NCI-H2029 treated with DMSO at 0.1 percent for 48 hours (cell line): ENCODE data around the gene SSU72.
"Not testable (repeated sequence)": the region's sequence is repeated elsewhere in the genome, so short reads cannot be mapped to it uniquely, and the experiment has no call there.

Experiments
- DNase-seq: peaks from one replicate; lab custom pipeline; 2025; lab: John Stamatoyannopoulos, UW

The SSU72 gene

DNA sequence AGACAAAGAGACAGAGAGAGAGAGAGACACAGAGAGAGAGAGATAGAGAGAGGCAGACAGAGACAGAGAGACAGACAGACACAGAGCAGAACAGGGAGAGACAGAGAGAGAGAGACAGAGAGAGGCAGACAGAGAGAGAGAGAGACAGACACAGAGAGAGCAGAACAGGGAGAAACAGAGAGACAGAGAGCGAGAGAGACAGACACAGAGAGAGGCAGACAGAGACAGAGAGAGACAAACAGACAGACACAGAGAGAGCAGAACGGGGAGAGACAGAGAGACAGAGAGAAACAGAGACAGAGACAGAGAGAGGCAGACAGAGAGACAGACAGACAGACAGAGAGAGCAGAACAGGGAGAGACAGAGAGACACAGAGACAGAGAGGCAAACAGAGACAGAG, 20.7 kb upstream of the SSU72 start:
- not testable (repeated sequence) for DNase-seq

DNA sequence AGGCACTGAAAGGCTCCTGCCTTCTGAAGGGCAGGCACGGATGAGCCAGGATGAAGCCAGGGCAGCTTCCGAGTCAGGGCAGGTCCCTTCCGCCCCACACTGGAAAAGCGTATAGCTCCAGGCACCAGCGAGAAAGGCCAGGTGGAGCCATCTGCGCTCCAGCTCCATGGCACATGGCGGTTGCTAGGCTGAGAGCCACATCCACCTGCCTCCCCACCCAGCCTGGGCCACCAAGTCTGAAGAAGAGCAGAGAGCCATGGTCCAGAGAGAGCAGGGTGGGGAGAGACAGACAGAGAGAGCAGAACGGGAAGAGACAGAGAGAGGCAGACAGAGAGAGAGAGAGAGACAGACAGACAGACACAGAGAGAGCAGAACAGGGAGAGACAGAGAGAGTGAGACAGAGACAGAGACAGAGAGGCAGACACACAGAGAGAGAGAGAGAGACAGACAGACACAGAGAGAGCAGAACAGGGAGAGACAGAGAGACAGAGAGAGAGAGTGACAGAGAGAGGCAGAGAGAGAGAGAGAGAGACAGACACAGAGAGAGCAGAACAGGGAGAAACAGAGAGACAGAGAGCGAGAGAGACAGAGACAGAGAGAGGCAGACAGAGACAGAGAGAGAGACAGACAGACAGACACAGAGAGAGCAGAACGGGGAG, 20.1 kb upstream of the SSU72 start:
- no peak for DNase-seq

DNA sequence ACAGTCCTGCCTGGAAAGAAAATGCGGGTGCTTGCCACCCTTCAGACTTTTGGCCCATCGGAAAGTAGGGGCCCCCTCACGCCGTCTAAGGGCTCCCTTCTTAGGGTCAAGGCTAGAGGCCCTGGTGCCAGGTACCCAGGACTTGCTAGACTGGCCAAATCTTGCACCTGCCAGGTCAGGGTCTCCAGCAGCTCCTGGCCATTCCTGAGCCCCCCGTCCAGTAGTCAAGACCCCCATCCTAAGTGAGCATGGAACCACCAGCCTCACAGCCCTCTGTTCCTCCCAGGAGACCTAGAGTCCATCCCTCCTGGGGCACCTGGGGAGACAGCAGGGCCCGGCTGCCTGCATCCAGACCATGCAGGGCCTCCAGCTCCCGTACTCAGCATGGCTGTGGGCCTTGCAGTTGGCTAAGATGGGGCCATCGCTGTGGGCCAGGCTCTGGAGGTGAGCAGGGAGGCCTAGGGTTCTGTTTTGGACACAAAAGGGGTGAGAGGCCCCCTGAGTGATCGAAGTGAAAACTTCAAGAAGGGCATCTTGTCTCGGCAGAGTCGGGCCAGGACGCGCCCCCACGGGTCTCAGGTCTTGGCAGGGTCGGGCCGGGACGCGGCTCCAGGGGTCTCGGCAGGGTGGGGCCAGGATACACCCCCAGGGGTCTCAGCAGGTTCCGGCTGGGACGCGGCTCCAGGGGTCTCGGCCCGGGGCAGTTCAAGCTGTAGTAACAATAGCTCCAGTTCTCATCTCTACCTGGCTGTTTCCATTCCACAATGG, 19.4 kb upstream of the SSU72 start:
- no peak for DNase-seq

DNA sequence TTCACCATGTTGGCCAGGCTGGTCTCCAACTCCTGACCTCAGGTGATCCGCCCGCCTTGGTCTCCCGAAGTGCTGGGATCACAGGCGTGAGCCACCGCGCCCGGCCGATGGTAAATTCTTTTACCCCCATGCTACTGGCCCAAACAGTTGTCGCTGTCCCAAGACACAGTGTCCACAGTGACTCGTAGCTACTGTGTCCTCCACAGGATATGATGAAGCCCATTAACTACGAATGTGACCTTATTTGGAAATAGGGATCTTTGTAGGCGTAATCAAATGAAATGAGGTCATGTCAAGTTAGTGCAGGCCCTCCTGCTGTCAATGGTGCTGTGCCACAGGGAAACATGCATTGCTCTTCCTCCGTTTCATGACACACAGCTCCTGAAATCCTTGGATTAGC, 16.8 kb upstream of the SSU72 start:
- DNase-seq: no peak

DNA sequence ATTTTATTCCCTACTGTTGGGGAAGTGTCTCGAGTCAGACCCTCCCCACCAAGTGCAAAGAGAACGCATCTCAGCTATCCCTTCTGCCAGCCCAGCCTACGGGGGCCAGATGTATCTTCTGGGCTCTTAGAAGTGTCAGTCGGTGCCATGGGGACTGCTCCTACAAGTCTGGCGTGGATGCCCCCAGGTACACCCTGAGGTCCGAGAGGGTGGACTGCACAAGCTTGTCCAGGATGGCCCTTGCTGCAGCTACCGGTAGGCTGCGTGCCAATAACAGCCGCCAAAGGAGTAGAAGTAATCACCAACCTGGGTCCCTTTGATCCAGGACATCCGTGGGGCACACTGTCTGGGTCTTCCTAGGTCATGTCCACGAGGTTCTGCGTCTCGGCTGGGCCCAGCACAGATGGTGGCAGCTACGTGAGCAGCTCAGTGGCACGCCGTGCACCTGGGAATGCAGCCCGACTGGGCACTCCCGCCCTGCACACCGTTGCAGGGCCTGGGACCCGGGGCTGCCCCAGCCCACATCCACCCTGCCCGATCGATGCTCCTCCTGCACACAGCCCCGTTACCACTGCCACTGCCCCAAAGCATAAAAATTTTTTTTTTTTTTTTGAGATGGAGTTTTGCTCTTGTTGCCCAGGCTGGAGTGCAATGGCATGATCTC, 8.8 kb upstream of the SSU72 start:
- no peak for DNase-seq

DNA sequence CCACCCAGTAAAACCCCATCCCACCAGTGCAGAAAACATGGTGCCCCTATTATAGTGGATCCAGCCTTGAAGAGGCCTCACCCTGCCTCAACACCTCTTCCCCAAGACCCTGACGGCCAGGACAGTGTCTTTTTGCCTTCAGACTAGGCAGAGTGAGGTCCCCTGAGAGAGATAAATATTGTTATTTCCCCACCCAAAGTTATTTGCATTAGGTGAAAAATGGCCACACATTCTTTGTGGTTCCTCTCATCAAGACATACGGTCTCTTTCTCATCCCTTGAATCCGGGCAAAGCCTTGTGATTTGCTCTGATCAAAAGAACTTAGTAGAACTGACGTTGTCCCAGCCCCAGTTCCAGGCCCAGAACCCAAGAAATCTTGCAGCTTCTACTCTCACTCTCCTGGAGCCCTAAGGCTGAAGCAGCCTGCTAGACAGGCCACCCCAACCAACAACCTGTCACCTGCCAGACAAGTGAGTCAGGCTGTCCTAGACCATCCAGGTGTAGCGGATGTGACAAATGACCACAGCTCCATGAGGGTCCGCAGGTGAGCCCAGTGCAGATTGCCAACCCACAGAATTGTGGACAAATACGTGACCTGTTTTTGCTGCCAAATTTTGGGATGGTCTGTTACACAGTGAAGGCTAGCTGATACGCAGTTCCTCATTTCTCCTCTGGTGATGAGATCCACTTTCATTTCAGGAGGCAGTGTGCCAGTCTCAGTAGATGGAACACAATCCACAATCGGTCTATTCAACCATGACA, 8.1 kb upstream of the SSU72 start:
- DNase-seq: no peak

DNA sequence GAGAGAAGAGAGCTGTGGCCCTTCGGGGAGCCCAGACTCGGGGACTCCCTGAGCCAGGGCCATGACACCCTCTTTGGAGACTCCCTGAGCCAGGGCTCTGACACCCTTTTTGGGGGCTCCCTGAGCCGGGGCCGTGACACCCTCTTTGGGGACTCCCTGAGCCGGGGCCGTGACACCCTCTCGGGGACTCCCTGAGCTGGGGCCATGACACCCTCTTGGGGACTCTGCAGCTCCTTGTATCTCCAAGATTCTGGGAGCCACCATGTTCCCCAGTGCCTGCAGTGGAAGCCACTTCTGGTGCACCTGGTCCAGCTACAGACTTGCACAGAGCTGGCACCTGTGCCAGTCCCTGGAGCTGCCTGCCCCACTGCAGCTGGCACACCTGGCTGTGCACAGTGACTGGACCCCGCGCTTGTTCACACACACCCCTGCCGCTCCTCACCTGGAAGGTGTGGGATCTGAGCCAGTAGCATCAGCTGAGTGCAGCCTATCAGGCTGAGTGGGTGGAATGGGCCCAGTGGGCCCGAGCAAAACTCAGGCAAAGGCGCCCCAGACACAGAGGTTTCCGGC, 3.8 kb upstream of the SSU72 start:
- DNase-seq: no peak

DNA sequence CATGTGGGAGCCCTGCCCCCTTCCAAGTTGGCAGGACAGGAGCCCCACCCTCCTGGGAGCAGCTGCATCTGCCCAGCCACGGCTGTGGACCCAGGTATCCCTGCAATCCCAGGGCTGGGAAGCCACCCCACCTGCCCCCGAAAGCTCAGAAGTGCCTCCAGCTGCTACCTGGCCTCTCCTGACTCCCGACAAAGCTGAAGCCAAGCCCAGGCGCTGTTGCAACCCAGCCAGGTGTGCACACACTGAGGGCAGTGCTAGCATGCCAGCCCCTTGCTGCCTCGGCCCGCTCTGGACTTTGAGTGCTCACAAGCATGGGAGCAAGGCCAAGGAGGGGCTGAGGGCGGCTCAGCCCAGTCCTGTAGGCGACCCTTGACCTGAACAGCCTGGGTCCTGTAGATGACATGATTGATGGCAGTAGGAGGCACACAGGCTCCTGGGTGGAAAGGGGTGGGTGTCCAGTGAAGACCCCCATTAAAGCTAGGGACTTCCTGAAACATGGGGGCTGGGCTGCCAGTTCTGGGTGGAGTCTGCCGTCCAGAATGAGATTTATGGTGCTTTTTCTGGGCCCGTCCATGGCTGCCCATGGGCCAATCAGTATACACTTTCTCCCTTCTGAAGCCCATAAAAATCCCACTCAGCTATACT, 2.8 kb upstream of the SSU72 start:
- DNase-seq: no peak

DNA sequence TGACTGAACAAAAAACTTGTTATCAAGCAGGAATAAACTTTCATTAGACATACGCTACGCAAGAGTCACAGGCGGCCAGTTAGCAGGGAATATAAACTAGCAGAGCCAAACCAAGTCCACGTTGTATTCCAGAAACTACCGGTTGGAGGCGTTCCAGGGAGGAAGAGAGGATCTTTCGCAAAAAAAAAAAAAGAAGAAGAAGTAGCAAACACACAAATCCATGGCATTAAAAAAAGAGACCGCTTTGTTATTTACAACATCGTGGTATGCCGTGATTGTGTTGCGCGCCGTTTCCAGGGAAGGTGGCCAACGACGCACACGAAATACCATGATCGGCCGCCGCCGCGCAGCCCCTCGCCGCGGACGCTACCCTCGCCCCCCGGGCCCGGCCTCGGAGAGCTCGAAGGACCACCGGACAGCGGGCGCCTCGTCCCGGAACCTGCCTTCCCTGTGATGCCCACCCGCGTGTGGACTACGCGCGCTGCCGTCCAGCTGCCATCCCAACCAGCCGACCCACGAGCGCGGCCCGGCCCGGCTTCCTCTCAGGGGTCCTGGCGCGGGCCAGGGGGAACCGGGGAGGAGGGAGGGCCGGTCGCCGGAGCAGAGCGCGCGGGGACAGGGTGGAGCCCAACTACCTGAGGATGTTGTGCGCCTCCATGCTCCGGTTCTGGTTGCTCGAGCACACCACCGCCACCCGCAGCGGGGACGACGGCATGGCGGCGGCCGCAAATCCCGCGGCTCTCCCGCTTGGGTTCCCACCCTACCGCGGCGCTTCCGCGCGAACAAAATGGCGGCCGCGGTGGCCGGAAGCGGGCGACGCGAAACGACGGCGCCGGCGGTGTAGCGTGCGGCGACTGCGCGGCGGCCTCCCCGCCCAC, 581 bp downstream of the SSU72 start:
- no peak for DNase-seq

DNA sequence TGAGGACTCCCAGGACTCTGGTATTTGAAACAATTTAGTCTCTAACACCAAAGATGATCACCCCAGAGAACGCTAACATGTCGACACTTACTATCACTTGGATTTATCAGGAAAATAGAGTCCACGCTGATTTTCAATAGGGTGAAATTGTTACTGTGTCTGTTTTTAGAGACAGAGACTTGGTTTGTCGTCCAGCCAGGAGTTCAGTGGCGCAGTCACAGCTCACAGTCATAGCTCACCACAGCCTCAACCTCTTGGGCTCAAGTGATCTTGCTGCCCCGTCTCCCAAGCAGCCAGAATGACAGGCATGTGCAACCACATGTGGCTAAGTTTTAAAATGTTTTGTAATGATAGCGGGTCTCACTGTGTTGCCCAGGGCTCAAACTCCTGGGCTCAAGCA, 5.3 kb downstream of the SSU72 start:
- no peak for DNase-seq

DNA sequence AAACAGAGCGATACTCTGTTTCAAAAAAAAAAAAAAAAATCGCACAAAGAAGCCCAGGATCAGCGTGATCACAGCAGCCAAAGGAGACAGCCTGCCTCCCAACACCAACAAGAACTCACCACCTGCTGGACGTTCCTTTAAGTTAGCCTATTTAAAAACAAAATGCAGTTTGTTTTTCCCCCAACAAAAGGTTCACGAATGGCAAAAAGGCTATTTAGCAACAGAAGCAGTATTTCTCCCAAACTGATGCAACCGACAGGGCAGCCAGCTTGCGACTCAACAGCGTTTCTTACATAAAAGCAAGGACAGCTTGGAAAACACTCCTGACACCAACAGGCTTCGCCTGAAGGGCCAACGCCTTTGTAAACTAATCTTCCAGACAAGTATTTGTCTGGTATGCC, 6.8 kb downstream of the SSU72 start:
- DNase-seq: no peak

DNA sequence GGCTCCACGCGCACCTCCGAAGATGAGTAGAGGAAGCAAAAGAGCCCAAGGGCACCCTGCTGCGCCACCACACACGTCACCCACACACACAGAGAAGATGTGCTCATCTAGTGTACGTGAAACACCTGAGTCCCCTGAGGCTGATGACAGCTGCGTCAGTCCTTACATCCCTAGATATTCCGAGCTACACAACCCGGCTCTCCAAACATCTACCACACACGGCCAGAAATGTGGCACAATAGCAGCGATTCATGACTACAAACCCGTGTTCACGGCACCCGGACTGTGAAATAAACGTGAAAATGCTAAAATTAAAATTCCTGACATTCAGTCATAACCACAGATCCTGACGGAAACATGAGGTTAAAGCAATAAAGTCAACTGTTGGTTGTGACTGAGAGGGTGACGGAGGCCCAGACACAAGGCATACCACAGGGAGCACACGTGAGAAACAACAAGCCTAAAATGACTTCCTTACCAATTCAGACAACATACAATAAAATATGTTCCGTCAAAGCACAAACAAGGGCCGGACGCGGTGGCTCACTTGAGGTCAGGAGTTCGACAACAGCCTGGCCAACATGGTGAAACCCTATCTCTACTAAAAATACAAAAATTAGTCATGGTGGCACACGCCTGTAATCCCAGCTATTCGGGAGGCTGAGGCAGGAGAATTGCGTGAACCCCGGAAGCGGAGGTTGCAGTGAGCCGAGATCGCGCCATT, 7.3 kb downstream of the SSU72 start:
- DNase-seq: no peak

DNA sequence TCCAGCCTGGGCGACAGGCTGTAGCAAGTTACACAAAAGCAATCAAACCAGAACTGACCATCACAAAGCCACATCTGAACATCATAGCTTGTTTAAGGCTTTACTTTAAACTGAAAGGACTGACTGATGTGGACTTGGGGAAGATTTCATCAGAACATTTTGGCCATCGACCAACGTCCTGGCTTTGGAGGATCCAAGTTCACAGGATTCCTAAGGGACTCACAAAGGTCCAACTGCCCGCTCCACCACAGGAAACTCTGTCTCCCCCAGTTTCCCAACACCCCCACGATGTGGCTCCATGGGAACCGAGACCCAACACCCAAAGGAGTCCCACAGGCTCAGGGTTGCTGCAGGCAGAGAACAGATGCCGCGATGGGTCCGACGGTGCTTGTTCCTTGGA, 9.3 kb downstream of the SSU72 start:
- DNase-seq: no peak

DNA sequence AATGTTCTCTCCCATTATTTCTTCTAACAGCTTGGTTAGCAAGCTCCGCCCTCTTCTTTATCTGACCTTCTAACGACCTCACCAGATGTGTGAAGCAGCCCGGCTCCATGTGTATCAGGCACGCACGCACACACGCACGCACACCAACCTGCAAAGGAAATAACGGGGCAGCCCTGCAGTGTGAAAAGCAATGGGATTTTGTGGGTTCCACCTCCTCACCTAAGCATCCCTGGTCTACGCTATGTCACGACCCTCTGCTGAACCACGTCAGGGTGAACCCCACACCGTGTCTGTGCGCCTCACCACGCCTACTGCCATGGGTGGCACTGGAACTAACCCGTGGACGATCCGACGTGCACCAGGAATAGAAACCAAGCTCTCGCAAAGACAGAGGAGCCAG, 10.4 kb downstream of the SSU72 start:
- DNase-seq: no peak

DNA sequence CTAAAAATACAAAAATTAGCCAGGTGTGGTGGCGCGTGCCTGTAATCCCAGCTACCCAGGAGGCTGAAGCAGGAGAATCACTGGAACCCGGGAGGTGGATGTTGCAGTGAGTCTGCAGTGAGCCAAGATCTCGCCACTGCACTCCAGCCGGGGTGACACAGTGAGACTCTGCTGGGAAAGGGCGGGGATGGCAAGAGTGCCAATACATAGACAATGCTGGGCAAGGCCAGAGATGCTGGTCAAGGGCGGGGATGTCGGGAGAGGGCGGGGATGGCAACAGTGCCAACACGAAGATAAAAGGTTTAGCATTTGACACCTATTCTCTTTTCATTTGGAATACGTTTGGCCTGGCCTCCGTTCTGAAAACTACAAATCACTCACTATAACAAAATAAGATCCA, 11.0 kb downstream of the SSU72 start:
- no peak for DNase-seq

DNA sequence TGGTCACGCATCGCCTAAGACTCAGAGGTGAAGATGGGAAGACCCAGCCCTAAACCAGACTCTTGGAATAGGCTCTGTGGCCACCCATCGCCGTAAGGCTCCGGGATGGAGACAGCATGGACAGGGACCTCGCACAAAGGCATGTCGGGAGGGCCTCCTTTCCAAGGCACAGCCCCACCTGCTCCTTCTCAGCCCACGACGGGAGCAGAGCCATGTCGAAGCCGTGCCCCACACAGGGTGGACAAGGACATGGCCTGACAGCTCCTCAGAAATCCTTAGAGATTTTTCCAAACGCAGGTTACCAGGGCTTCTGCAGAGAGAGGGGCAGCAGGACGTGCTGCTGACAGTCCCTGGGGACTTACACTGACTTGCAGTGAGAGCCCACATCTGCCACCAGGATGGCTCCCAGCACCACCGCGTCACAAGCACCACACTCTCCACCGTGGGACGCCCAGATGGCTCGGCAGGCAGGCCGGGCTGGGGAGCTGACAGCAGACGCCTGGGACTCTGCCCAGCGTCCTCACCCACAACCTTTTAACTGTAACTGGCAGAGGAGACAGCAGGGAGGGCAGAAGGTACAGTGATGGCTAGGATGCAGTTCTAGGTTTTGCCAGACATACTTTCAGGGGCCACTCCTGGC, 12.0 kb downstream of the SSU72 start:
- DNase-seq: no peak

DNA sequence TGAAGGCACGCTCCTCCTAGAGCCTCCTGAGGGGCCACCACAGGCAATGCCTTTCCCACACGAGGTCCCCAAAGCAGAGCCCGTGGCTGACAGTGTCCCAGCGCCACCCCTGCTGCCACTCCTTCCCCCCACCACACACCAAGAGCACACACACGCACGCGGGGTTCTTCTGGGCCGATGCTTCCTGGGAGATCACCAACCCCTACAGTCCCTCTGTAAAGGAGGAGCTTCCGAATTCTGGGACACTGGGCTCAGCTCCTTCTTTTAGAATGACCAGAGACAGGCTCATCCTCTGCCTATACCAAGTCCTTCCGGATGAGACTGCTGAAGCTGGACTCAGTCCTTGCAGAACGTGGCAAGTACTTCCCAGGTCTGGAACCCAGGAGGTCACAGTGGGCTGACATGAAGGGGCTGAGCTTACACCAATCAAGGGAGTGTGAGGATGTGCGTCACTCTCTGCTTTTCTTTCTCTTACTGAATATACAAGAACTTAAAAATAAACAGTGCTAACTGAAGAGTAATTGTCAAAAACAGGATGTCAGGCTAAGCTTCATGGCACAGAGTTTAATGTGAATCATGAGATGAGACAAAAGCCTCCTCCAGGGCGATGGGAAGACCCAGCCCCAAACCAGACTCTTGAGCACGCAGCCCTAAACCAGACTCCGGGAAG, 12.7 kb downstream of the SSU72 start:
- DNase-seq: no peak

DNA sequence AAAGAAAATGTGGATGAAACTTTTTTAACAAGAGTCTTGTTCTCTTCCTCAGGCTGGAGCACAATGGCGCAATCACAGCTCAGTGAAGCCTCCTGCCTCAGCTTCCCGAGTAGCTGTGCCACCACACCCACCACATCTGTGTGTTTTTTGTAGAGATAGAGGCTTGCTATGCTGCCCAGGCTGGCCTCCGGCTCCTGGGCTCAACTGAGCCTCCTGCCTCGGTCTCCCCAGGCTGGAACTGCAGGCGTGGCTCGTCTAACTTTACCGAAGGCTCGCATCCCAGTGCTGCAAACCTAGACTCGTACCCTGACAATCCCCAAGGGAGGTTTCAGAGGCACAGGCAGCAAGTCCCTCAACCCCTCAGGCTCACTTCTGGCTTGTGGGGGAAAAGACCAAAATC, 14.5 kb downstream of the SSU72 start:
- DNase-seq: no peak

DNA sequence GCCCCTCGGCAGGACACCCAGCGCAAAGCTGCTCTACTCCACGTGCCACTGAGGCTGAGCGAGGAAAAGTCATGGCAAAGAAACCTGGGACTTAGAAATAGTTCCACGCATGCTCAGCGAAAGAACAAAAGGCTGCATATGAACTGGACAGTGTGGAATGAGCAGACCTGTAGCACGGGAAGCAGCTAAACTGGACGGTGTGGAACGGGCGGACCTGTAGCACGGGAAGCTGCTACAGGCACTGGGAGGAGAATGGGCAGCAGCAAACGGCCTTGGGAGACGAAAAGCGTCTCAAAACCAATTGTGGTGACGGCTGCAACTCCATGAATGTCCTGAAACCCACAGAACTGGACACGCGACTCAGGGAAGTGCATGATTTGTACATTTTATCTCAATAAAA, 15.6 kb downstream of the SSU72 start:
- no peak for DNase-seq
